ENCODE data around the gene SORBS1.
"Not testable (repeated sequence)": the region's sequence is repeated elsewhere in the genome, so short reads cannot be mapped to it uniquely, and the experiment has no call there.

The SORBS1 gene

DNA sequence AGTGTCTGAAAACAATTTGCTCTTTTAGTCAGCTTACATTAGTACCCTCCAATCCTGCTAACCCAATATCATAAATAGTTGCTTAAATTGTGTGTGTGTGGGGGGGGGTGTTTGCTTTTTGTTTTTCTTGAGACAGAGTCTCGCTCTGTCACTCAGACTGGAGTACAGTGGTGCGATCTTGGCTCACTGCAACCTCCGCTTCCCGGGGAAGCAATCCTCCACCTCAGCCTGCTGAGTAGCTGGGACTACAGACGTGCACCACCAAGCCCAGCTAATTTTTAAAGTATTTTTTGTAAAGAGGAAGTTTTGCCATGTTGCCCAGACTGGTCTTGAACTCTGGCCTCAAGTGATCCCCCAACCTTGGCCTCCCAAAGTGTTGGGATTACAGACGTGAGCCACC is 196.8 kb downstream of the SORBS1 start:
- H3K4me3 Mint-ChIP-seq = no peak overlapping the region
- DNase-seq (ENCODE audit: low spot score) = no peak
- no peak overlapping the region for H3K27ac Mint-ChIP-seq
- H3K4me1 Mint-ChIP-seq (ENCODE audit: low read depth) = peaks cover 3% of the 10 kb centered on the region
- no peaks in the 10 kb centered on the region for H3K36me3 Mint-ChIP-seq (ENCODE audit: low read depth)
- H3K9me3 Mint-ChIP-seq = no peaks in the 10 kb centered on the region
- peaks cover 22% of the 10 kb centered on the region for H3K27me3 Mint-ChIP-seq (ENCODE audit: low read depth)

DNA sequence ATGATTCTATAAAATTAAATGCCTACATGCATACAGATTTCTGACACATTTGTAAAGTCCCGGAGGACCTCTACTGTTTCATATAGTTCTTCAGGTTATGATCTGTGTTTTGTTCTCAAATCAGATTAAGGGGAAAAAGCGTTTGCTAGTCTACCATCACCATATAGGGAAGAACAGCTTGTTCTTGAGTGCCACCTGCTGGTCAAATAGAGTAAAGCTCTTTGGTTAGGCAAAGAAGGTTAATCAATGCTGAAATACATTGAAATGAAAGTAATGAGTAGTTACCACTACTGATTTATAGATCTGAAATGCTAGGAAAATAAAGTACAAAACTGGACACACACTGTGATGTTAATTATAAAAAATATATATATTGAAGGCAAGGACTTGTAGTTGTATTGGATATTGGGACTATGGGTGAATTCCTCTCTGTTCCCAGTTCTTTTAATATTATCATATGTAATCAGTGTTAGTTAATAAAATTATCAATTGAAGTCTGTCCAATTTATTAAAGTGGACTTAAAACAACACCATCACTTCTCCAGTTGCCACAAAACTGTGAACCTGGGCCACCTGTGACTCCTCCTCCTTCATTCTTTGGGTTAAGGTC is 197.8 kb downstream of the SORBS1 start:
- Mint-ChIP-seq H3K4me3 (no peak overlapping the region), H3K27ac (no peak overlapping the region), H3K9me3 (no peaks in the 10 kb centered on the region), H3K4me1 (ENCODE audit: low read depth) (peaks cover 3% of the 10 kb centered on the region), H3K36me3 (ENCODE audit: low read depth) (no peaks in the 10 kb centered on the region), H3K27me3 (ENCODE audit: low read depth) (peaks cover 14% of the 10 kb centered on the region)
- DNase-seq (ENCODE audit: low spot score) = peak; percentile 36

GRCh38 chr10:95360122-95360714 is 201.0 kb downstream of the SORBS1 start:
- Mint-ChIP-seq H3K9me3 (no peaks in the 10 kb centered on the region), H3K27ac (no peak overlapping the region), H3K4me3 (no peak overlapping the region), H3K36me3 (ENCODE audit: low read depth) (no peaks in the 10 kb centered on the region), H3K27me3 (ENCODE audit: low read depth) (peaks cover 7% of the 10 kb centered on the region), H3K4me1 (ENCODE audit: low read depth) (peaks cover 3% of the 10 kb centered on the region)
- no peak for DNase-seq (ENCODE audit: low spot score)

- Mint-ChIP-seq H3K36me3 (ENCODE audit: low read depth) (no peaks in the 10 kb centered on the region), H3K9me3 (no peaks in the 10 kb centered on the region)
These were observed 201.7 kb downstream of the SORBS1 start for GRCh38 chr10:95359466-95359865.

GRCh38 chr10:95356190-95356955 is 204.8 kb downstream of the SORBS1 start:
- Mint-ChIP-seq H3K27ac (no peak overlapping the region), H3K4me3 (no peak overlapping the region)

More at GRCh38 chr10:95359466-95359865, 201.7 kb downstream of the SORBS1 start:
- peaks cover 7% of the 10 kb centered on the region for H3K27me3 Mint-ChIP-seq (ENCODE audit: low read depth)
- H3K27ac Mint-ChIP-seq = no peak overlapping the region
- no peak overlapping the region for H3K4me3 Mint-ChIP-seq
- peaks cover 3% of the 10 kb centered on the region for H3K4me1 Mint-ChIP-seq (ENCODE audit: low read depth)
- DNase-seq (ENCODE audit: low spot score) = no peak

GRCh38 chr10:95355301-95355700 is 205.9 kb downstream of the SORBS1 start:
- H3K27ac Mint-ChIP-seq = no peak overlapping the region
- no peaks in the 10 kb centered on the region for H3K9me3 Mint-ChIP-seq
- peaks cover 3% of the 10 kb centered on the region for H3K27me3 Mint-ChIP-seq (ENCODE audit: low read depth)
- peaks cover 2% of the 10 kb centered on the region for H3K4me1 Mint-ChIP-seq (ENCODE audit: low read depth)
- no peaks in the 10 kb centered on the region for H3K36me3 Mint-ChIP-seq (ENCODE audit: low read depth)
- H3K4me3 Mint-ChIP-seq = no peak overlapping the region
- DNase-seq (ENCODE audit: low spot score) = no peak

More at GRCh38 chr10:95356190-95356955, 204.8 kb downstream of the SORBS1 start:
- no peak for DNase-seq (ENCODE audit: low spot score)
- peaks cover 2% of the 10 kb centered on the region for H3K4me1 Mint-ChIP-seq (ENCODE audit: low read depth)
- no peaks in the 10 kb centered on the region for H3K36me3 Mint-ChIP-seq (ENCODE audit: low read depth)
- H3K9me3 Mint-ChIP-seq = no peaks in the 10 kb centered on the region
- H3K27me3 Mint-ChIP-seq (ENCODE audit: low read depth) = peaks cover 5% of the 10 kb centered on the region

- H3K9me3 Mint-ChIP-seq = no peaks in the 10 kb centered on the region
- no peak for DNase-seq (ENCODE audit: low spot score)
- no peak overlapping the region for H3K4me3 Mint-ChIP-seq
- H3K27me3 Mint-ChIP-seq (ENCODE audit: low read depth) = peaks cover 6% of the 10 kb centered on the region
- H3K27ac Mint-ChIP-seq = no peak overlapping the region
- H3K4me1 Mint-ChIP-seq (ENCODE audit: low read depth) = no peaks in the 10 kb centered on the region
- no peaks in the 10 kb centered on the region for H3K36me3 Mint-ChIP-seq (ENCODE audit: low read depth)
These were observed 207.1 kb downstream of the SORBS1 start for GRCh38 chr10:95354110-95354509.

GRCh38 chr10:95353123-95353522 is 208.0 kb downstream of the SORBS1 start:
- Mint-ChIP-seq H3K4me3 (no peak overlapping the region), H3K9me3 (no peaks in the 10 kb centered on the region), H3K27ac (no peak overlapping the region), H3K27me3 (ENCODE audit: low read depth) (peaks cover 10% of the 10 kb centered on the region), H3K4me1 (ENCODE audit: low read depth) (no peaks in the 10 kb centered on the region), H3K36me3 (ENCODE audit: low read depth) (no peaks in the 10 kb centered on the region)
- DNase-seq (ENCODE audit: low spot score) = no peak

GRCh38 chr10:95352684-95353083 is 208.5 kb downstream of the SORBS1 start:
- Mint-ChIP-seq H3K4me1 (ENCODE audit: low read depth) (no peaks in the 10 kb centered on the region), H3K4me3 (no peak overlapping the region), H3K27me3 (ENCODE audit: low read depth) (peaks cover 10% of the 10 kb centered on the region), H3K27ac (no peak overlapping the region), H3K36me3 (ENCODE audit: low read depth) (no peaks in the 10 kb centered on the region), H3K9me3 (no peaks in the 10 kb centered on the region)
- no peak for DNase-seq (ENCODE audit: low spot score)

GRCh38 chr10:95350830-95351228 is 210.3 kb downstream of the SORBS1 start:
- H3K36me3 Mint-ChIP-seq (ENCODE audit: low read depth) = no peaks in the 10 kb centered on the region
- no peak overlapping the region for H3K4me3 Mint-ChIP-seq
- H3K4me1 Mint-ChIP-seq (ENCODE audit: low read depth) = no peaks in the 10 kb centered on the region
- peaks cover 20% of the 10 kb centered on the region for H3K27me3 Mint-ChIP-seq (ENCODE audit: low read depth)
- no peaks in the 10 kb centered on the region for H3K9me3 Mint-ChIP-seq
- no peak overlapping the region for H3K27ac Mint-ChIP-seq
- no peak for DNase-seq (ENCODE audit: low spot score)

- H3K36me3 Mint-ChIP-seq (ENCODE audit: low read depth) = no peaks in the 10 kb centered on the region
- no peak for DNase-seq (ENCODE audit: low spot score)
- no peaks in the 10 kb centered on the region for H3K9me3 Mint-ChIP-seq
- H3K4me1 Mint-ChIP-seq (ENCODE audit: low read depth) = no peaks in the 10 kb centered on the region
- H3K27me3 Mint-ChIP-seq (ENCODE audit: low read depth) = peaks cover 20% of the 10 kb centered on the region
- no peak overlapping the region for H3K27ac Mint-ChIP-seq
- no peak overlapping the region for H3K4me3 Mint-ChIP-seq
These were observed 210.8 kb downstream of the SORBS1 start for GRCh38 chr10:95350219-95350829.

- H3K27ac Mint-ChIP-seq; H3K4me1 Mint-ChIP-seq (ENCODE audit: low read depth); H3K4me3 Mint-ChIP-seq; H3K36me3 Mint-ChIP-seq (ENCODE audit: low read depth); H3K9me3 Mint-ChIP-seq; DNase-seq (ENCODE audit: low spot score): not testable (repeated sequence)
- H3K27me3 Mint-ChIP-seq (ENCODE audit: low read depth) = peaks cover 17% of the 10 kb centered on the region
These were observed 213.8 kb downstream of the SORBS1 start for GRCh38 chr10:95347402-95347766.

- Mint-ChIP-seq H3K27ac (no peak overlapping the region), H3K4me3 (no peak overlapping the region), H3K4me1 (ENCODE audit: low read depth) (no peaks in the 10 kb centered on the region), H3K36me3 (ENCODE audit: low read depth) (no peaks in the 10 kb centered on the region), H3K9me3 (no peaks in the 10 kb centered on the region), H3K27me3 (ENCODE audit: low read depth) (peaks cover 17% of the 10 kb centered on the region)
- no peak for DNase-seq (ENCODE audit: low spot score)
These were observed 214.3 kb downstream of the SORBS1 start for GRCh38 chr10:95346715-95347401.

DNA sequence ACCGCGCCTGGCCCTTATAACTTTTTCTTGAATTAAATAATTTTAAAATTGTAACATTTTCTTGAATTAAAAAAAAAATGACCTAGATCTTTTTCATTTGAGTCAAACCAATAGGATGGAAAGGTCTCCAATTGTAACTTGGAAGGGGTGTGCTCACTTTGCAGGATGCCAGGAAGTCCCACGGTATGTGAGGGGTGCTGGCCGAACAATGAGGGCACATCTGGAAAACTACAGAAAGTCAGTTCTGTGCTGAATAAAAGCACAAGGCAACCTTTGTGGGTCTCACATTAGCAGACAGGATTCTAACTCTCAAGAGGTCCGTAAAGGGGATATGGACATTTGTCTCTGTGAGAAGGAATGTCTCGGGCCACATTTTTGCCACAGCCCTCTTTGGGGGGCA is 217.6 kb downstream of the SORBS1 start:
- Mint-ChIP-seq H3K27me3 (ENCODE audit: low read depth) (peaks cover 13% of the 10 kb centered on the region), H3K4me3 (no peak overlapping the region), H3K4me1 (ENCODE audit: low read depth) (no peaks in the 10 kb centered on the region), H3K27ac (no peak overlapping the region), H3K9me3 (no peaks in the 10 kb centered on the region), H3K36me3 (ENCODE audit: low read depth) (no peaks in the 10 kb centered on the region)
- no peak for DNase-seq (ENCODE audit: low spot score)

Measured in T-helper 2 cell treated with Interferon-gamma antibody and Interleukin-4, amounts not matched to agents 5 μg/mL and 100 μg/mL, for 36 hours (primary cell).